Renal pelvis (tissue), 4 donors: ENCODE results near the gene ACIN1. TPM values are rescaled to one million over a fixed set of nuclear protein-coding genes. Genes with fewer than 3 reads are reported as not detected.
"Not testable (repeated sequence)": the region's sequence is repeated elsewhere in the genome, so short reads cannot be mapped to it uniquely, and the experiment has no call there.

ENCODE experiments used
- DNase-seq: peaks from one replicate; pipeline ENCODE4 v3.0.0-alpha.2; 2013
- polyA plus RNA-seq, 3 donors: library from polyadenylated mRNA; unstranded; fragments of 120-200 nt; gene quantifications; one replicate each; pipeline ENCODE4 v1.2.1, GENCODE V29; 2013; ENCODE audit not compliant: insufficient read length in 3 of 3

The ACIN1 gene
- polyA plus RNA-seq, 3 donors = 246 to 370 (median 335) TPM

DNA sequence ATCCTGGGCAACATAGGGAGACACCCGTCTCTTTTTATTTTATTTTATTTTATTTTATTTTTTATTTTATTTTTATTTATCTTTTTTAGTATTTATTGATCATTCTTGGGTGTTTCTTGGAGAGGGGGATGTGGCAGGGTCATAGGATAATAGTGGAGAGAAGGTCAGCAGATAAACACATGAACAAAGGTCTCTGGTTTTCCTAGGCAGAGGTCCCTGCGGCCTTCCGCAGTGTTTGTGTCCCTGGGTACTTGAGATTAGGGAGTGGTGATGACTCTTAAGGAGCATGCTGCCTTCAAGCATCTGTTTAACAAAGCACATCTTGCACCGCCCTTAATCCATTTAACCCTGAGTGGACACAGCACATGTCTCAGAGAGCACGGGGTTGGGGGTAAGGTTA, 12.7 kb upstream of the ACIN1 start:
- not testable (repeated sequence) for DNase-seq

GRCh38 chr14:23106747-23107045, 11.8 kb upstream of the ACIN1 start:
- DNase-seq = no peak

- no peak for DNase-seq
These were observed 10.4 kb upstream of the ACIN1 start for GRCh38 chr14:23105348-23105824.

DNA sequence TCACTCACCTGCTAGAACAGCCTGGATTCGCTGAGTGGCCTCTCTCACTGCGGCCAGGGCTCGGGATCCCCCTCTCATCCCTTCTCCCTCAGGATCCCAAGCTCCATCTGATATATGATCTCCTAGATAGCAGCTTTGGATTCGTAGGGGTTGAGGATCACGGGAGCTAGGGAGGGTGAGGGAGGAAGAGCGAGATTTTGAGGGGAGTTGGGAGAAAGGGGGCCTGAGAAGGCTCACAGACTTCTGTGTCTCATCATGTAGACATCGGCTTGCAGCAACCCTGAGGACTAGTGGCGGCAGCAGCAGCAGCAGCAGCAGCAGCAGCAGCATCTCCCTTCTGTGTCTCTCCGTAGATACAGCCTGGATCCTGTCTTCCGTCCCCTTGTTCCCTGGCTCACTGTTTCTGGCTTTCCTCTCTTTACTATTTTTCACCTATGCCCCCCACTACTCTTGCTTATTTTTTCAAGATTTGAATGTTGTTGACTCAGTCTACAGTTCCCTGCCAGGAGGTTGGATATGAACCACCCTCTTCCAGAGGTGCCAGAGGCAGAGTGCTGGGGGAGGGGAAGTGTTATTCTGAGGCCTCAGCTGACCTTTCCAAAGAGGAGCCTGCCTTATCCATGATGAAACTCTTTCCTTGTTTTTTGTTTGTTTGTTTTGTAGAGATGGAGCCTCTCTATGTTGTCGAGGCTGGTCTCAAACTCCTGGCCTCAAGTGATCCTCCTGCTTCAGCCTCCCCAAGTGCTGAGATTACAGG, 9.8 kb upstream of the ACIN1 start, which contains the start of gene CIROP:
TSS of gene CIROP (minus strand) at position 399 of the 757 bp plus-strand sequence. CDS start at position 330, 69 bp downstream.
- DNase-seq = no peak

GRCh38 chr14:23104070-23104590, 9.2 kb upstream of the ACIN1 start:
- no peak for DNase-seq

DNA sequence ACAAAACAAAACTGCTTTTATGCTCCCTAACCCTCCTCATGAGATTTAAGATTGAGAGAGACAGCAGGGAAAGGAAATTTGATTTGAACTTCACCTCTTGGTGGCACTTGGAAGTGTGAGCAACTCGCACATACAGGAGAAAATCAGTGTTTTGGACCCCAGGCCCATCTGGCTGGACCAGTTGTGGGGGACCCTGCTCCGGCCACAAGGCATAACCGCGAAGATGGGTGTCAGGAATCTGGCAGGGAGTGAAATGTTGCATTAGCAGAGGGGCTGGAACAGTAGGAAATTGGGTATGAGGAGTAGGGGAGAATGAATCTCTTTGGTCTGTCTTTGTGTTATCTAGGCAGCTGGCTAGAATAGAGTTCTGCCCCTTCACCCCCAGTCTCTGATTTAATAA, 8.6 kb upstream of the ACIN1 start:
- no peak for DNase-seq

- DNase-seq = no peak
These were observed 7.9 kb upstream of the ACIN1 start for GRCh38 chr14:23102801-23103200.

DNA sequence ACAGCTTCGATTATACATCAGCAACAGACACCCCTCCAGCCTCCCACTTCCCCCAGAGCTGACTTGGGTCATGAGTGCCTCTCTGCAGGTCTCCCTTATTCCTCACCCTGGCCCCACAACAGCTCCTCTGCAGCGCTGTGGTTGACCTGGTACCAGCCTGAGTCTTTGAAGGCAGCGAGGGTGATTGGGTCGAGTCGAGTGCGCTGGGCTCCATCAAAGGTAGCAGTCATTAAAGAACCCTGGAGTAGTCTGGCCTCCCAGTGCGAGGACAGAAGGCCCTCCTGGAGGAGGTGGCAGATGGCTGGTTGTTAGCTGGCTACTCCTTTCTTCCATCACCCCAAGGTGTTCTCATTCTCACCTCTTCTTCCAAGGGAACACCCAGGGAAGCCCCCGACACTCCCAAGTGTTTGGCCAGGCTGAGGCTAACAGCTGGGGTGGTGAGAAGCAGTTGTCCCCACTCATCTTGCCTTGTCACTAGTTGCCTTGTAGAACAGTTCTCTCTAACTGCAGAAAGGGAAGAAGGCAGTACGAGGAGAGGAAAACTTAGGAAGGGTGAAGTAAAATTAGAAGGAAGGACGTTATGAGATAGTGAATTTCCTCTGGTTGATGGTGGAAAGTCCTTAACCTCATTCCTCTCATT, 7.2 kb upstream of the ACIN1 start:
- DNase-seq = no peak

DNA sequence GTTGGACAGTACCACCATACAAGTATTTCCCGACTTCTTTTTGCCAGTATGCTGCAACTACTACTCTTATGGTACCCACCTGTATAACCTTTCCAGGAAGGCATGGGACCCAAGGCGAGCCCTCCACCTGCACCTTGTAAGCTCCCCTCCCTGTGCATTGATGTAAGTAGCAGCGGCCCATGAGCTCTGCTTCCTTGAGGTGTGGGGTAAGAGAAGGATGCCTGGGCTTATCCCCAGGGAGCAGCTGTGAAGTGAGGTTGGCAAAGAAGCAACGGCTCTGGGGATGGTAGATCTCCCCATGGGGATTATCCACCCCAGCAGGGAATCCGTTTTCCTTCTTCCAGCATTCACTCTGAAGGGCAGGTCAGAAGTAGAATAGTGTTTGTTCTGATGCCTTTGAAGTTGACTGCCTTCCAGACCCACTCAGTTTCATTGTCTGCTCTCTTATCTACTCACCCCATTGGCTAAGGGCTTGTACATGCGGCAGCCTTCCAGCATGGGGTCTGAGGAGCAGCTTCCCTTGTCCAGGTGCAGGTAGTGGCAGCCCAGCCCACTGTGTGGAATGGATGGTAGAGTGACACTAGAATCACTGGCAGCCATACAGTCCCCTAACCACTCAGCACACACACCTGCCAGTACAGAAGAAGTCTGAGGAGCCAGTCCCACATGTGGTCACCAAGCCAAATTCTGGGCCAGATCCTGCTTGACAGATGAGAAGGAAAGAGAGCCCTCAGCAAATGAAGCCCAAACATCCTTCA, 6.5 kb upstream of the ACIN1 start:
- no peak for DNase-seq

GRCh38 chr14:23099212-23099861, 4.4 kb upstream of the ACIN1 start:
- DNase-seq = no peak

DNA sequence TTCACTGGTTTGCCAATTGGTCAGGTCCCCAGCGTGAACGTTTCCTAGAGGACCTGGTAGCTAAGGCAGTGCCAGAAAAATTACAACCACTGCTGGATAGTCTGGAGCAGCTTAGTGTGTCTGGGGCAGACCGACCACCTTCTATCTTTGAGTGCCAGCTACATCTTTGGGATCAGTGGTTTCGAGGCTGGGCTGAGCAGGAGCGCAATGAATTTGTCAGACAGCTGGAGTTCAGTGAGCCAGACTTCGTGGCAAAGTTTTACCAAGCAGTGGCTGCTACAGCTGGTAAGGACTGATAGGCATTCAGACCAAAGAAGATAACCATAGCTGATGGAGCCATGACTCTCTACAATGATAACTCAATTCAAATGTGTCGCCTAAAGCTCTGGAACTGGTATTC, 2.9 kb upstream of the ACIN1 start:
- DNase-seq = no peak

- peak; percentile 100 for DNase-seq
These were observed 516 bp upstream of the ACIN1 start, which contains the start of gene C14orf119 for GRCh38 chr14:23095196-23096108. Gene C14orf119, plus strand, starts transcription at chr14:23095505. Its CDS starts 2,154 bp downstream, at chr14:23097659.

DNA sequence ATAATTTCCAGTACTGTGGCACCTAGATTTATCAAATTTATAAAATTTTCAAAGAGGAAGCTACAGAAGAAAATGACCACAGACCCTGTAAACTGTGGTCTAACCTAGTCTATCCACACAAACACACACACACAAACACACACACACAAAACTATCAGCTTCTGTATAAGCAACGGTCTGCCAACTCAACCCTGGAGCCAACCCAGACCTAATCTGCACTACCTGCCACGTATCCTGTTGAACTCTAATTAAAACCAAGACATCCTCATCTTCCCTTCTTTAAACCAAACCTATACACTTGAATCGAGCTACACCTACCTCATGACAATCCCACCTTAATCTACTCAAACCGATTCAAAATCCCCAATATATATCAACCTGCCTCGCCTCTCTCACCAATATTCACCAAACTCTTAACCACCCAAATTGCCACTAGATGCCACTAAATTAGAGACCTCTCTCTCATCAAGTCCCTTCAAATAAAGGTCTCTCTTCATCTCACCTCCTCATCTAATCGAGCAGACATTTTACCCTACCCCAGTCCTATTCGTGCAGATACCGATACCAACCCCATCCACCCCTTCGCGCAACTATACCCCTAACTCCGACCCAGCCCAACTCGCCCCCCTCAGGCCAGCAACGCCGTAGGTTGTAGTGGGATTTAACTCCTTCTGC, 808 bp downstream of the ACIN1 start:
- no peak for DNase-seq

DNA sequence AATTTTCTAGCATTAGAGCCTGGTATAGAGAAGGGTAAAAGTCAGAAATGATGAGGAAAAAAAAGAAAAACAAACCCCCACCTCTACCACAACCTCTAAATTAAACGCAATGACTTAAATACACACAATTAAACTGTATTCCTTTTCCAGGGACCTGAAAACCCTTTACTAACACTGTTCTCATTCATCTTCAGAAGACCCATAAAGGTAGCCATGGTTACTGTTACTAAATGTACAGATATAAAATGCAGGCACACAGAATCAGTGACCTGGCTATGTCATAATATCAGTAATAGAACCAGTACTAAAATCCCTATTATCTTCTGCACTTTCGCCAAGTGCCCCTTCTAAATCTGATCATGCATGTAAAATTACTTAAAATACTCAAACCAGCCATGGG, 1.4 kb downstream of the ACIN1 start:
- no peak for DNase-seq

DNA sequence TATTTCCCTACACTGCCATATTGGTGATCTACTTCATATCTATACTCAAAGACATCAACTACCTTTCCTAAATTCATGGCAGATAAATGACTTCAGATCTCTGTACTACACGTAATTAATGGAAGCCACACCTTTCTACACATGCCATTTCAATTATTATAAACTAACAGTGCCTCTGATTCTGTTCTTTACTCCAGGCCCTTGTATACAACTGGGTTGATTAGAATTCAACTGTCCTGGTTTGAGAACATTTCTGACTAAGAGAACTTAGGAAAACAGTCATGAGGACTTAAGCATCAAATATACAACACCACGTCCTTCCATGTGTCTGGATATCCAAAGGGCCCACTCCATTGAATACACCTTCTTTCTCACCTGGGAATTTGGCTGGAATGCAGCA, 1.8 kb downstream of the ACIN1 start:
- no peak for DNase-seq

DNA sequence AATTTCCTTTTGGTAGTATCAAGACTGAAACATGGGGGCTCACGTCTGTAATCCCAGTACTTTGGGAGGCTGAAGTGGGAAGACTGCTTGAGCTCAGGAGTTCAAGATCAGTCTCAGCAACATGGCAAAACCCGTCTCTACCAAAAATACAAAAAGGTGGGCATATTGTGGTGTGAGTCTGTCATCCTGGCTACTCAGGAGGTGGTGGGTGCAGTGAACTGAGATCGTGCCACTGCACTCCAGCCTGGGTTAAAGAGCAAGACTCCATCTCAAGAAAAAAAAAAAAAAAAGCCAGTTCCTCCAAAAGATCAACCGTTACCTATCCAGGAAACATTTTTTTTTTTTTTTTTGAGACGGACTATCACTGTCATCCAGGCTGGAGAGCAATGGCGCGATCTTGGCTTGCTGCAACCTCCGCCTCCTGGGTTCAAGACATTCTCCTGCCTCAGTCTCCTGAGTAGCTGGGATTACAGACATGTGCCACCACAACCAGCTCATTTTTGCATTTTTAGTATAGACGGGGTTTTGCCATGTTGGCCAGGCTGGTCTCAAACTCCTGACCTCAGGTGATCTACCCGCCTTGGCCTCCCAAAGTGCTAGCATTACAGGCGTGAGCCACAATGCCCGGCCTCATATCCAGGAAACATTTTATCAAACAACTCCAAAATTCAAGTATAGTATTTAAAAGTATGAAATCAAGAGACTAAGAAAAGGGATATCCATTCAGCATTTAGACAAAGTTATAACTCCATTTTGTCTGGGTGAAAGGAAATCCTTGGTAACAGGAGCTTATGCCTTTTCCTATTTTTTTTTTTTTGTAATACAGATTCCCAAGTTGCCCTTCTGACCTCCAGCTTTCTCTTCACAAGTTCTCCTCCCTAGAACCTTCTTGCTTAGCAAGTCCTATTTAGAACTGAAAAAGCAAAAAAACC, 3.4 kb downstream of the ACIN1 start:
- DNase-seq = no peak

GRCh38 chr14:23090254-23090636, 4.7 kb downstream of the ACIN1 start:
- no peak for DNase-seq

DNA sequence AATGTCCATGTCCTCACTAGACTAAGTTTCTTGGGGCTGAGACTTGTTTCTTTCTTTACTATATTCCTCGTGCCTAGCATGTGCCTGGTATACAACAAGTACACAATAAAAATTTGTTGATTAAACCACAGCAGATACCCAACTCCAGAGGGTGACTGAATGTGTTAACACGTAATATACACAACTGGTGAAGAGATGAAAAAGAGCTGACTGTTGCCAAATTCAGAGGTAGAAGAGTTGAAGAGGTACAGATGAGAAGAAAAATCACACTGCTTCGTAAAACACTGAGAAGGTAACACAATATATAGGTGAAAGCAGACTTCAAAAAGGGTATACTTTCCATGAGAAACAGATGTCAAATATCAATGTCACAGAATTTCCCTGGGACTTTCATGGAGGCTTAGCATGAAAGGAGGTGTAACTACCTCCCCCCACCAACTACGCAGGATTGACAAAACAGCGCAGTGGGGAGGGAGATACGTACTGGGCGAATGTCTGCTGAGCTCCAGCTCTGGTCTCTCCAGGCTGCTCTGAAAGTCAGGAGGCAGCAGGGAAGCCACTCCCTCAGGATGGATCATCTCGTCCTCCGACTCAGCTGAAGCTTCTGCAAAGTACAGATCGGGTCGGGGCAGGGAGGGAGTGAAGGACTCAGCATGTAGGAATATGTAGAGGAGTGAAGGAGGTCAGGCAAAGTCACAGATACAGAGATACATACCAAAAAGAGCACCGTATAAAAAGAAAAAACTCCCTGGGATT, 5.3 kb downstream of the ACIN1 start:
- no peak for DNase-seq
